Immature natural killer cell (primary cell): ENCODE results near the gene CASK. TPM values are rescaled to one million over a fixed set of nuclear protein-coding genes. Genes with fewer than 3 reads are reported as not detected.

ENCODE experiments used
- DNase-seq, 3 donors: peaks; one replicate each; pipeline ENCODE4 v3.0.0; 2022; ENCODE audit warnings: mixed read lengths in 1 of 3
- H3K27ac Mint-ChIP-seq, 6 donors: one replicate each; pipeline ENCODE4 v1.8.0; 2020; ENCODE audit warnings: mixed read lengths in 6 of 6, mild to moderate bottlenecking in 5 of 6, inconsistent platforms in 4 of 6, moderate library complexity in 3 of 6
- H3K27me3 Mint-ChIP-seq, 3 donors: one replicate each; pipeline ENCODE4 v1.8.0; 2020 to 2021; ENCODE audit warnings: low read depth in 3 of 3, mild to moderate bottlenecking in 3 of 3, mixed read lengths in 3 of 3, moderate library complexity in 3 of 3, inconsistent platforms in 1 of 3
- H3K36me3 Mint-ChIP-seq, 3 donors: one replicate each; pipeline ENCODE4 v1.8.0; 2020; ENCODE audit warnings: mixed read lengths in 3 of 3, inconsistent platforms in 2 of 3, mild to moderate bottlenecking in 2 of 3
- H3K4me1 Mint-ChIP-seq, 2 donors: one replicate each; pipeline ENCODE4 v1.8.0; 2020; ENCODE audit warnings: inconsistent platforms in 2 of 2, mild to moderate bottlenecking in 2 of 2, mixed read lengths in 2 of 2, moderate library complexity in 1 of 2
- H3K4me3 Mint-ChIP-seq, 5 donors: one replicate each; pipeline ENCODE4 v1.8.0; 2020; ENCODE audit warnings: mild to moderate bottlenecking in 5 of 5, mixed read lengths in 5 of 5, inconsistent platforms in 3 of 5, moderate library complexity in 3 of 5
- H3K9me3 Mint-ChIP-seq, 6 donors: one replicate each; pipeline ENCODE4 v1.8.0; 2020; ENCODE audit warnings: mild to moderate bottlenecking in 6 of 6, mixed read lengths in 6 of 6, inconsistent platforms in 4 of 6, moderate library complexity in 3 of 6
- polyA plus RNA-seq, 3 donors: library from polyadenylated mRNA; unstranded; fragments of 300-500 nt; fragmentation: Illumina TruSeq; gene quantifications; one replicate each; pipeline ENCODE4 v1.2.3, GENCODE V29; 2021

Gene CASK
- polyA plus RNA-seq, 3 donors from 2014 or later, result 3.0 to 7.0 (median 3.2) TPM

DNA sequence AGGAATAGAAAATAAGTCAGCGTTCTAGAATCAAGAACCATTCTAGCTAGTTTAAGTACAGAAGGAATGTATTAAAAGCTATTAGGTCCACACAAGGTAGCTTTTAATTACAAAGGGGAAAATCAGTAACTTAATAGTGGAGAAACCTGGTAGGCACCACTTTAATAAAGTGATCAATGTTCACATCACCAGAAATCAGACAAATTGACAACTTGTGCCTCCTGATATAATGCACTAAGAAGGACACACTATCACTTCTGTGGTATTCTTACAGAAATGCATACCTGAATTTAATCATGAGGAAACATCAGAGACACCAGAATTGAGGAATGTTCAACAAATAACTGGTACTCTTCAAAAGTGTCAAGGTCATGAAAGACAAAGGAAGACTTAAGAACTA, 421.4 kb downstream of the CASK start:
- no peak overlapping the region for H3K4me3 Mint-ChIP-seq
- H3K36me3 Mint-ChIP-seq, result no peaks in the 10 kb centered on the region
- H3K4me1 Mint-ChIP-seq, result no peaks in the 10 kb centered on the region

GRCh38 chrX:41499984-41500383, 423.4 kb downstream of the CASK start:
- H3K36me3 Mint-ChIP-seq, result no peaks in the 10 kb centered on the region
- no peaks in the 10 kb centered on the region for H3K4me1 Mint-ChIP-seq
- peaks cover 0 to 7% (median 6%) of the 10 kb centered on the region in 3 donors for H3K27me3 Mint-ChIP-seq
- H3K4me3 Mint-ChIP-seq, result no peak overlapping the region
- no peak overlapping the region for H3K27ac Mint-ChIP-seq
- no peak for DNase-seq
- no peaks in the 10 kb centered on the region for H3K9me3 Mint-ChIP-seq

More for the DNA sequence above, 421.4 kb downstream of the CASK start:
- DNase-seq, result no peak
- no peak overlapping the region for H3K27ac Mint-ChIP-seq
- no peaks in the 10 kb centered on the region for H3K9me3 Mint-ChIP-seq
- peaks cover 0 to 7% (median 3%) of the 10 kb centered on the region in 3 donors for H3K27me3 Mint-ChIP-seq

DNA sequence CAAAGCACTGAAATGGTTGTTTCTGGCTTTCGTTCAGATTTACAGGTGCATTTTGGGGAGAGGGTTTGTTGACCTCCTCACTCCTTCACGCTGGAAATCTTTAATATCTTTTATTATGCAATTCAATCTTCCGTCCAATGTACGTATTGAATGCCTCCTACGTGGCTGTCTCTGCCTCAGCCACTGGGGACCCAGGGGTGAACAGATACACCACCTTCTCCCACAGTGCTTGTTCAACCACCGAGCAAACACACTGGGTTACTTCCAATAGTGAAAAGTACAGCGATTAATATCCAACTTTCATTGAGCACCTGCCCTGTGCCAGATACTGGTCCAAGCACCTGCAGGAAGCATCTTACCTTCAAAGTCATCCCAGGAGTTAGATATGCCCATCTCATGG, 424.2 kb downstream of the CASK start:
- Mint-ChIP-seq H3K36me3 (no peaks in the 10 kb centered on the region), H3K4me1 (no peaks in the 10 kb centered on the region), H3K4me3 (no peak overlapping the region), H3K27me3 (peaks cover 0 to 7% (median 6%) of the 10 kb centered on the region in 3 donors), H3K9me3 (no peaks in the 10 kb centered on the region), H3K27ac (no peak overlapping the region)
- no peak for DNase-seq

GRCh38 chrX:41491267-41492004, 431.9 kb downstream of the CASK start:
- H3K4me1 Mint-ChIP-seq, result no peaks in the 10 kb centered on the region
- DNase-seq, result no peak
- H3K27ac Mint-ChIP-seq, result no peak overlapping the region
- no peaks in the 10 kb centered on the region for H3K36me3 Mint-ChIP-seq
- no peaks in the 10 kb centered on the region for H3K9me3 Mint-ChIP-seq
- no peak overlapping the region for H3K4me3 Mint-ChIP-seq
- H3K27me3 Mint-ChIP-seq, result peaks cover 3 to 8% (median 4%) of the 10 kb centered on the region in 3 donors

DNA sequence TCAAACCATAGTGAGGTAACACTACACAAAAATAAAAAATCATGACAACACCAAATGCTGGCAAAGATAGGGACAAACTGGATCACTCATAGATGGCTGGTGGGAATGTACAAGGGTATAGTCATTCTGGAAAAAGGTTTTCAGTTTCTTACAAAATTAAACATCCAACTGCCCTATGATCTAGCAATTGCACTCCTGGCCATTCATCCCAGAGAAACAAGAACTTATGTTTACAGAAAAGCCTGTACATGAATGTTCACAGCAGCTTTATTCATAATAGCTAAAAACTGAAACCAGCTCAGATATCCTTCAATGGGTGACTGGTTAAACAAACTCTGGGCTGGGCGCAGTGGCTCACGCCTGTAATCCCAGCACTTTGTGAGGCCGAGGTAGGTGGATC, 432.9 kb downstream of the CASK start:
- H3K4me3 Mint-ChIP-seq, result no peak overlapping the region
- DNase-seq, result no peak
- peaks cover 3 to 8% (median 4%) of the 10 kb centered on the region in 3 donors for H3K27me3 Mint-ChIP-seq
- no peaks in the 10 kb centered on the region for H3K4me1 Mint-ChIP-seq
- H3K36me3 Mint-ChIP-seq, result no peaks in the 10 kb centered on the region
- H3K9me3 Mint-ChIP-seq, result no peaks in the 10 kb centered on the region
- H3K27ac Mint-ChIP-seq, result no peak overlapping the region

- no peak overlapping the region for H3K4me3 Mint-ChIP-seq
- H3K9me3 Mint-ChIP-seq, result no peaks in the 10 kb centered on the region
- H3K27ac Mint-ChIP-seq, result no peak overlapping the region
- no peaks in the 10 kb centered on the region for H3K4me1 Mint-ChIP-seq
- DNase-seq, result no peak
- no peaks in the 10 kb centered on the region for H3K36me3 Mint-ChIP-seq
- peaks cover 0 to 7% (median 3%) of the 10 kb centered on the region in 3 donors for H3K27me3 Mint-ChIP-seq
Measured at GRCh38 chrX:41482154-41482850, 441.1 kb downstream of the CASK start.

DNA sequence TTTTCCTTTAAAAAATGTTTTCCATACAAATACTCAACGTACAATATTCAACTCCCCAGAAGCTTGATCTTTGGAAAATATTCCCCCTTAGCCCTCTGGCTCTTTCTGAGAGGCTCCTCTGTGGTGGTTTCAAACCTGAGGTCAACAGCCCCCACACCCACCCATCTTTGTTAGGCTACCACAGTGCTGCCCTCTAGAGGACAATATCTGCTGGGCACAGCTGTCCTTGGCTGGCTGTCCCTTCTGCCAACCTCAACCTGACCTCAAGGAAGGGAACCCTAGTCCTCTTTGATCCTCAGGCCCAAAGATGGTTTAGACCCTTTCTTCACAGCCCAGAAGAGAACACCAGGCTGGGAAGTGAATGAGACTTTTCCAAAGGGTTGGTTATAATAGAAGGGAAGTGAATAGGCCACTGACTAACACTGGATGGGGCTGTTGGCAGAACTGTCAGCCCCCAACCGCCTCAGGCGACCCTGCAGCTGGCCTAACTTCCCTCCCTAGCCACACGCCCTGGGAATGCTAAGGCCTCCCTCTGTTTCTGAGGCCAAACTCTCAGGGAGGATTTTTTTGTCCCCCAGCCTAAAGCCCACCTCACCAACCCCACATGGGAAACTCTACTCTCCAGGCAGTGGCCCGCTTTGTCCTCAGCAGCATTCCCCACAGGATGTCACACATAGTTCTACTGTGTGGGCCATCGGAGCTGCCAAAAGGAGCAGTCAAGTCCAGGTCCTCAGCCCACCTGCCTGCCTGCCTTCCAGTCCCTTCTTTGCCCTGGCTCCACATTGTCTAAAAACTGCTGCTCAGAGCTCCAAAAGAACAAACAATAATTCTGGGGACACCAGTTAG, 441.9 kb downstream of the CASK start:
- DNase-seq, result peak; percentile 3 to 12 (median 6)
- no peak overlapping the region for H3K27ac Mint-ChIP-seq

DNA sequence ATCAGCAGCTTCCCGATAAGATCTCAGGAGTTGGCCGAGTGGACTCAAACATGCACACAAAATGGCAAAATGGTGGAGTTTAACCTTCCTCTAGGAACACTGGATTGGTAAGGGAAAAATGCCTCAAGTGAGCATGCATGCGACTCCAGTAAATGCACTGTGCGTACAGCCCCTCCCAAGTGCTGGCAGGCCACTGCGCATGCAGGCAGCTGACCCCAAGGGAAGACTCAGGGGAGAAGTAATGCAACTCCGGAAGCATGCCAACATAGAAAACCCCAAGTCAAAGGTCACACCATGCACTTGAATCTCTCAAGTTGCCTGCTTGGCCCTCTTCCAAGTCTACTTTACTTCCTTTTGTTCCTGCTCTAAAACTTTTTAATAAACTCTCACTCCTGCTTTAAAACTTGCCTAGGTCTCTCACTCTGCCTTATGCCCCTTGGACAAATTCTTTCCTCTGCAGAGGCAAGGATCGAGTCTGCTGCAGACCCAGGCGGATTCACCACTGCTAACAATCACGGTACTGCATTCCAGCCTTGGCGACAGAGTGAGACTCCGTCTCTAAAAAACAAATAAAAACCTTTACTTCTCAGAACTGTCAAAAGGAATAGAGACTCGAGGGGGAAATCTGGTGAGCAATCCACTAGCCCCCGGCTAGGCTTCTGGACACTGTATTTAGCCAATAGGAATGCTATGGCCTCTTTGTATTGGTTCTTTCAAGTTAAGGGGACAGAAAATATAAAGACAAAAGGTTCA, 442.7 kb downstream of the CASK start:
- no peak overlapping the region for H3K27ac Mint-ChIP-seq
- H3K9me3 Mint-ChIP-seq, result no peaks in the 10 kb centered on the region
- H3K4me3 Mint-ChIP-seq, result no peak overlapping the region
- no peak for DNase-seq
- peaks cover 0 to 7% (median 0%) of the 10 kb centered on the region in 3 donors for H3K27me3 Mint-ChIP-seq
- no peaks in the 10 kb centered on the region for H3K36me3 Mint-ChIP-seq
- no peaks in the 10 kb centered on the region for H3K4me1 Mint-ChIP-seq

More for the DNA sequence above, 441.9 kb downstream of the CASK start:
- H3K9me3 Mint-ChIP-seq, result no peaks in the 10 kb centered on the region
- H3K36me3 Mint-ChIP-seq, result no peaks in the 10 kb centered on the region
- peaks cover 0 to 7% (median 0%) of the 10 kb centered on the region in 3 donors for H3K27me3 Mint-ChIP-seq
- H3K4me1 Mint-ChIP-seq, result no peaks in the 10 kb centered on the region
- no peak overlapping the region for H3K4me3 Mint-ChIP-seq

- Mint-ChIP-seq H3K9me3 (no peaks in the 10 kb centered on the region), H3K27ac (no peak overlapping the region), H3K4me3 (no peak overlapping the region), H3K36me3 (no peaks in the 10 kb centered on the region), H3K27me3 (peaks cover 0 to 11% (median 0%) of the 10 kb centered on the region in 3 donors), H3K4me1 (no peaks in the 10 kb centered on the region)
- no peak for DNase-seq
Measured at GRCh38 chrX:41478381-41478911, 444.9 kb downstream of the CASK start.

DNA sequence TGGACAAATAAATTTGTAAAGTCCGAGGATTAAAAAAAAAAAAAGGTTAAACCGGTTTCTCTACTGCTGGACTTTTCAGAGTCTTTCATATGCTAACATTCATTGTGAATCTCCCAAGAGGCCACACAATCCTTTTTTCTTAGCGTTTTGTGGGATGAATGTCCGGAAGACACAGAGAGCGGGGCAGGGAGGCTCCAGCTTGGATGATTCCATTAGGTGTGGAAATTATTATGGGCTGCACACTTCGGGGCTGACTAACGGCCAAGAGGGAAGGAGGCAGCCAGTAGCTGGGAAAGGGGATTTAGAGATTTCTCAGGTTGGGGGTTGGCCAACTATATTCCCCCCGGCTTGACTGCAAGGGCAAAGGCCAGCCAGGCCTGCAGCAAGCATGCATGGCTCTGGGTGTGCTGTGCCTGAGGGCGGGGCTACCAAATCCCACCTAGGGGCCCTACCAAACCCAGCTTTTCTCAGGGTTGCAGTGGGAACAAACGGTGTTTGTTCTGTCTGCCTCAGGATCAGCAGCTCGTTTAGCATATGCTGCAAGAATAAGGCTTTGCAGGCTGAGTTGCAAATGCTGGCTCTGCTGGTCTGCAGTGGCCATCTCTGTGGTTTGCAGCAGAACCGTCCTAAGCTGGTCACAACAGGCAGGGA, 447.6 kb downstream of the CASK start:
- Mint-ChIP-seq H3K9me3 (no peaks in the 10 kb centered on the region), H3K27me3 (peaks cover 0 to 6% (median 1%) of the 10 kb centered on the region in 3 donors), H3K4me1 (no peaks in the 10 kb centered on the region), H3K27ac (no peak overlapping the region), H3K4me3 (no peak overlapping the region), H3K36me3 (no peaks in the 10 kb centered on the region)
- no peak for DNase-seq

GRCh38 chrX:41475191-41475590, 448.2 kb downstream of the CASK start:
- no peak overlapping the region for H3K27ac Mint-ChIP-seq
- H3K4me3 Mint-ChIP-seq, result no peak overlapping the region
- H3K27me3 Mint-ChIP-seq, result peaks cover 0 to 4% (median 1%) of the 10 kb centered on the region in 3 donors
- no peaks in the 10 kb centered on the region for H3K4me1 Mint-ChIP-seq
- H3K9me3 Mint-ChIP-seq, result no peaks in the 10 kb centered on the region
- DNase-seq, result no peak
- no peaks in the 10 kb centered on the region for H3K36me3 Mint-ChIP-seq

DNA sequence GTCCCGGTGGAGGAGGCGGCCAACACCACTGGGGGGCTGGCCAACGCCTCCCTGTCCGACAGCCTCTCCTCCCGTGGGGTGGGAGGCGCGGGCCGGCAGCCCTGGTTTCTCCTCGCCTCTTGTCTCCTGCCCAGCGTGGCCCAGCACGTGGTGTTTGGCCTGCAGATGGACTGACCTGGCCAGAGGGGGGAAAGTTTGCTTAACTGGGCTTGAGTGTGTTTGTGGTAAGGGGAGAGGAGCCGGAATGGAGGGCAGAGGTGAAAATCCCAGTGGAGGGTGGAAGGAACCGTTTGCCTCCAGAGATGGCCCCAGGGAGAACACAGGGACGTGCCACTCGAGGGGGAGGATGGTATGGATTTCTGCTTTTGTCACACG, 448.6 kb downstream of the CASK start:
- no peaks in the 10 kb centered on the region for H3K4me1 Mint-ChIP-seq
- no peaks in the 10 kb centered on the region for H3K9me3 Mint-ChIP-seq
- no peak overlapping the region for H3K4me3 Mint-ChIP-seq
- DNase-seq, result no peak
- H3K27me3 Mint-ChIP-seq, result peaks cover 0 to 4% (median 1%) of the 10 kb centered on the region in 3 donors
- H3K27ac Mint-ChIP-seq, result no peak overlapping the region
- no peaks in the 10 kb centered on the region for H3K36me3 Mint-ChIP-seq
